ENCODE data around the gene TNFRSF13B. TPM values are rescaled to one million over a fixed set of nuclear protein-coding genes. Genes with fewer than 3 reads are reported as not detected.
"Not testable (repeated sequence)": the region's sequence is repeated elsewhere in the genome, so short reads cannot be mapped to it uniquely, and the experiment has no call there.

Gene TNFRSF13B
- total RNA-seq, 1 experiment from 2014 or later = not detected

DNA sequence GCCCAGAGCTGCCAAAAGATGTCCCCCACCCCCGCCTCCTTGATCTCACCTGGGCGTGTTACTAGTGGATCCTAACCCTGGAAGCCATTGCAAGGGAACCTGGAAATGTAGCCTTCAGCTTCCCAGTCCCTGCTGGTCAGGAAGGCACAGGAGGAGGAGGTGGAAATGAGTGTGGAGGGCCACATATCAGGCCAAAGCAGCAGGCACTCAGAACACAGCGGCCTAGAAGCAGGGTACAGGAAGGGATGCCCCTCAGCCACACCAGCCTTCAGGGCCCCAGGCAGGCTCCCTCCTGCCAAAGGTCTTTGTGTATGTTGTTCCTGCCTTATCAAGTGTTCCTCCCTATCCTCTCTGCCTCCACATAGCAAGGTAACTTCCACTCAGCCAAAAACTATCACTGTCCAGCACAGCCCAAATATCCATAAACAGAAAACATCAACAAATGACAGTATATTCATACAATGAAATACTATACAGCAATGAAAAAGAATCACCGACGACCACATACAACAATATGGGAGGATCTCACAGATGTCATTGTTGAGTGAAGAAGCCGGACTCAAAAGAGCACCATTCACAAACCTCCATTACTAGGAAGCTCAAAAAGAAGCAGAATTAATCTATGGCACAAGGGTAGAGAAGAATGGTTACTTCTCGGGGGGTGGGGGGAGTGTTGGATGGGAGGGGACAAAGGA lies 28.2 kb upstream of the TNFRSF13B start:
- Histone ChIP-seq H3K4me3 (no peak overlapping the region), H3K4me1 (replicated peaks) (no peaks in the 10 kb centered on the region; the same call in 1 of the 2 replicates), H3K27me3 (replicated peaks) (no peaks in the 10 kb centered on the region), H3K9me3 (replicated peaks) (no peaks in the 10 kb centered on the region), H3K27ac (no peak overlapping the region), H3K36me3 (no peaks in the 10 kb centered on the region)
- no peak for DNase-seq (ENCODE audit: low read depth in 1 of 2, low spot score in 2 of 2)

- no peaks in the 10 kb centered on the region for H3K36me3 ChIP-seq
- no peaks in the 10 kb centered on the region for H3K27me3 ChIP-seq (replicated peaks)
- no peaks in the 10 kb centered on the region for H3K9me3 ChIP-seq (replicated peaks)
- H3K4me1 ChIP-seq (replicated peaks) = no peaks in the 10 kb centered on the region; the same call in 1 of the 2 replicates
- H3K27ac ChIP-seq = no peak overlapping the region
- DNase-seq (ENCODE audit: low read depth in 1 of 2, low spot score in 2 of 2) = no peak
- no peak overlapping the region for H3K4me3 ChIP-seq
These were observed 25.9 kb upstream of the TNFRSF13B start for GRCh38 chr17:16997514-16998429.

- not testable (repeated sequence) for H3K36me3 ChIP-seq; DNase-seq (ENCODE audit: low read depth in 1 of 2, low spot score in 2 of 2); H3K4me3 ChIP-seq; H3K4me1 ChIP-seq (replicated peaks); H3K27ac ChIP-seq; H3K9me3 ChIP-seq (replicated peaks); H3K27me3 ChIP-seq (replicated peaks)
These were observed 24.8 kb upstream of the TNFRSF13B start for GRCh38 chr17:16996726-16997125.

- H3K9me3 ChIP-seq (replicated peaks) = no peaks in the 10 kb centered on the region
- no peak overlapping the region for H3K27ac ChIP-seq
These were observed 24.0 kb upstream of the TNFRSF13B start for GRCh38 chr17:16995930-16996329.

DNA sequence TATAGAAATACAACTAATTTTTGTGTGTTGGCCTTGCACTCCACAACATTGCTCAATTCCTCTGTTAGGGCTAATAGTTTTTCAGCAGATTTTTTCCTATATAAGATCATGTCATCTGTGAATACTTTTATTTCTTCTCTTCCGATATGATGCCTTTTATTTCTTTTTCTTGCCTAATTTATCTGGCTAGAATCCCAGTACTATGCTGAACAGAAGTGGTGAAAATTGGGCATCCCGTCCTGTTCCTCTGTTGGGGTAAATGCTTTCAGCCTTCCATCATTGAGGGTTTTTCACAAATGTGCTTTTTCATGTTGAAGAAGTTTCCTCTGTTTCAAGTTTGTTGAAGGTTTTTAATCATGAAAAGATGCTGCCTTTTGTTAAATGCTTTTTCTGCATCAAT lies 22.7 kb upstream of the TNFRSF13B start:
- H3K27ac ChIP-seq = no peak overlapping the region
- no peak overlapping the region for H3K4me3 ChIP-seq
- H3K4me1 ChIP-seq (replicated peaks) = no peaks in the 10 kb centered on the region; the same call in 1 of the 2 replicates
- DNase-seq (ENCODE audit: low read depth in 1 of 2, low spot score in 2 of 2) = no peak
- H3K36me3 ChIP-seq = no peaks in the 10 kb centered on the region
- no peaks in the 10 kb centered on the region for H3K27me3 ChIP-seq (replicated peaks)
- H3K9me3 ChIP-seq (replicated peaks) = no peaks in the 10 kb centered on the region

More at GRCh38 chr17:16995930-16996329, 24.0 kb upstream of the TNFRSF13B start:
- Histone ChIP-seq H3K36me3 (no peaks in the 10 kb centered on the region), H3K27me3 (replicated peaks) (no peaks in the 10 kb centered on the region), H3K4me1 (replicated peaks) (no peaks in the 10 kb centered on the region), H3K4me3 (no peak overlapping the region)
- no peak for DNase-seq (ENCODE audit: low read depth in 1 of 2, low spot score in 2 of 2)

GRCh38 chr17:16991349-16992009 lies 19.6 kb upstream of the TNFRSF13B start:
- Histone ChIP-seq H3K27me3 (replicated peaks) (no peaks in the 10 kb centered on the region), H3K4me1 (replicated peaks) (peaks cover 25% of the 10 kb centered on the region), H3K27ac (no peak overlapping the region), H3K36me3 (no peaks in the 10 kb centered on the region), H3K4me3 (no peak overlapping the region), H3K9me3 (replicated peaks) (no peaks in the 10 kb centered on the region)
- peak; percentile 45 to 81 for DNase-seq (ENCODE audit: low read depth in 1 of 2, low spot score in 2 of 2)

DNA sequence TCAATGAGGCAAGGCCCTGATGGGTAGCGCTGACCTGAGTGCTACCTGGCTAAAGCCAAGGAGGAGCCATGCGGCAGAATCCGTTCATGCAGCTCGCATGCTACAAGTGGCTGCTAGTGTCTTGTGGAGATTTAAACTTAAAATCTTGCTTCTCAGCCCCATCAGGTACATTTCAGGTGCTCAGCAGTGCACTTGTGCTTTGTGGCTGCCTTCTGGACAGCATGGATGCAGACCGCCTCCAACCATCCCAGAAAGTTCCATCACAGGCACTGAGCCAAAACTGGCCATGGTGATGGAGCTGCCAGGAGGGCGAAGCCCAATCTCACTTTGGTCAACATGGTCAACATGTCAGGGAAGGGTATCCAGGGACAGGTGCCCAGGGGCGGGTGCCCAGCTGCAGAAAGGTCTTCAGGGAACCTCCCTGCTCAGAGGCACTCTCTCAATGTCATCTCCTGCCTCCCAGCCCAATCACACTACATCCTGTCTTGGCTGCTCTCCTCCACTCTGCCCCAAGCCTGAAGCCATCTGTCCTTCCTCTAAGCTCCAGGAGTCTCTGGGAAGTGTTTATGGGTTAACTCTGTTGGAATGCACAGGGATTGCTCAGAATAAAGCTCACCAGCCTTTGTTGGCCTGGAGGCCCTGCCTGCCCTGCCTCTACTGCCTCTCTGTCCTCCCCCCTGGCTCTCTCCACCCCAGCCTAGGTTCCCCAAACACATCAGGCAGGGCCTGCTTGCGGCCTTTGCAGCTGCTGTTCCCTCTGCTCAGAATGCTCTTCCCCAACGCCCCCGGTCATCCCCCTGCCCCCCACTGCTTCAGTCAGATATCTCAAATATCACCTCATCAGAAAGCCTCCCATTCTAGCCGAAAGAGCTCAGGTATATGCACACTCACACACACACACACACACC lies 18.3 kb upstream of the TNFRSF13B start:
- H3K4me3 ChIP-seq = no peak overlapping the region
- no peak for DNase-seq (ENCODE audit: low read depth in 1 of 2, low spot score in 2 of 2)
- no peak overlapping the region for H3K27ac ChIP-seq
- H3K4me1 ChIP-seq (replicated peaks) = peaks cover 30% of the 10 kb centered on the region
- H3K36me3 ChIP-seq = no peaks in the 10 kb centered on the region
- no peaks in the 10 kb centered on the region for H3K27me3 ChIP-seq (replicated peaks)
- no peaks in the 10 kb centered on the region for H3K9me3 ChIP-seq (replicated peaks)

- Histone ChIP-seq H3K9me3 (replicated peaks) (no peaks in the 10 kb centered on the region), H3K27me3 (replicated peaks) (no peaks in the 10 kb centered on the region), H3K36me3 (no peaks in the 10 kb centered on the region), H3K4me1 (replicated peaks) (peaks cover 30% of the 10 kb centered on the region), H3K27ac (no peak overlapping the region), H3K4me3 (no peak overlapping the region)
- DNase-seq (ENCODE audit: low read depth in 1 of 2, low spot score in 2 of 2) = no peak
These were observed 17.5 kb upstream of the TNFRSF13B start for GRCh38 chr17:16989230-16989952.

GRCh38 chr17:16988749-16989229 lies 16.9 kb upstream of the TNFRSF13B start:
- Histone ChIP-seq H3K9me3 (replicated peaks) (no peaks in the 10 kb centered on the region), H3K36me3 (no peaks in the 10 kb centered on the region), H3K27me3 (replicated peaks) (no peaks in the 10 kb centered on the region), H3K4me1 (replicated peaks) (peaks cover 30% of the 10 kb centered on the region), H3K27ac (no peak overlapping the region), H3K4me3 (no peak overlapping the region)
- no peak for DNase-seq (ENCODE audit: low read depth in 1 of 2, low spot score in 2 of 2)

- Histone ChIP-seq H3K9me3 (replicated peaks) (no peaks in the 10 kb centered on the region), H3K27ac (peak overlapping the region; percentile 46), H3K4me1 (replicated peaks) (peaks cover 30% of the 10 kb centered on the region), H3K4me3 (no peak overlapping the region), H3K36me3 (no peaks in the 10 kb centered on the region), H3K27me3 (replicated peaks) (no peaks in the 10 kb centered on the region)
- DNase-seq (ENCODE audit: low read depth in 1 of 2, low spot score in 2 of 2) = peak; percentile 49 to 75
These were observed 16.1 kb upstream of the TNFRSF13B start for GRCh38 chr17:16987830-16988601.

- Histone ChIP-seq H3K27ac (peak overlapping the region; percentile 46), H3K9me3 (replicated peaks) (no peaks in the 10 kb centered on the region)
These were observed 15.3 kb upstream of the TNFRSF13B start for GRCh38 chr17:16987066-16987829.

More at GRCh38 chr17:16987066-16987829, 15.3 kb upstream of the TNFRSF13B start:
- Histone ChIP-seq H3K27me3 (replicated peaks) (no peaks in the 10 kb centered on the region), H3K36me3 (no peaks in the 10 kb centered on the region), H3K4me1 (replicated peaks) (peaks cover 30% of the 10 kb centered on the region), H3K4me3 (no peak overlapping the region)
- DNase-seq (ENCODE audit: low read depth in 1 of 2, low spot score in 2 of 2) = peak; percentile 39 to 65
